ENCODE results near the gene DMWD. TPM values are rescaled to one million over a fixed set of nuclear protein-coding genes. Genes with fewer than 3 reads are reported as not detected.

The DMWD gene
- total and polyA plus RNA-seq, 2 of the 13 experiments (the other 11 are each of a cell fraction or from before 2014, with no cell fraction given), result 10.3 to 14.9 TPM

DNA sequence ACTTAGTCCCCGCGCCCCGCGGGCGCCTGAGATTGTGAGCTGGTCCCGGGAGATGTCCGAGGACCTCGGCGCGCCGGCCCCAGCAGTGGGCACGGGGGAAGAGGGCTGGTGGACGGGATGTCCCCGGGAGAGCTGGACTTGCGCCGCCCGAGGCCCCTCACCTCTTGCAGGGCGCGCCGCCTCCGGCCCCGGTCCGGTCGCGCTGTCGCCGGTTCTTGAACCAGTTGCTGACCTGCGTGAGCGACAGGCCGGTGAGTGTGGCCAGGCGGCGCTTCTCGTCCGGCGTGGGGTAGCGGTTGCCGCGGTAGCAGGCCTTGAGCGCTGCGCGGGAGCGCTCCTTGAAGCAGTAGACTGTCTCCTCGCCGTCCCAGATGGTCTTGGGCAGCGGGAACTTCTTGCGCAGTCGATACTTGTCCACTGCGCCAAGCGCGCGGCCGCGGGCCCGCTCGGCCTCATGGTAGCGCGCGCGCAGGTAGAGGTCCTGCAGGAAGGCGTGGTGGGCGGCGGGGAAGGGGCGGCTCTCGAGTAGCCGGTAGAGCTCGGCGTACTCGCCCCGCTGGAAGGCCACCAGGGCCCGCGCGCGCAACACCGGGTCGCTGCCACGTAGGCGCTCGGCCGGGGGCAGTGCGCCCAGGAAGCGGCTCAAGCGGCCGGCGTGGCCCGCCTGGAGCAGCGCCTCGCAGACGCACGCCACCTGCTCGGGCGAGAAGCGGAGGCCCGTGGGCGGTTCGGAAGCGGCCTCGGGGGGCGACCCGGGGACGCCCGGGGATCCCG lies 24.6 kb downstream of the DMWD start (continued):
- TF ChIP-seq, protein P1, sequence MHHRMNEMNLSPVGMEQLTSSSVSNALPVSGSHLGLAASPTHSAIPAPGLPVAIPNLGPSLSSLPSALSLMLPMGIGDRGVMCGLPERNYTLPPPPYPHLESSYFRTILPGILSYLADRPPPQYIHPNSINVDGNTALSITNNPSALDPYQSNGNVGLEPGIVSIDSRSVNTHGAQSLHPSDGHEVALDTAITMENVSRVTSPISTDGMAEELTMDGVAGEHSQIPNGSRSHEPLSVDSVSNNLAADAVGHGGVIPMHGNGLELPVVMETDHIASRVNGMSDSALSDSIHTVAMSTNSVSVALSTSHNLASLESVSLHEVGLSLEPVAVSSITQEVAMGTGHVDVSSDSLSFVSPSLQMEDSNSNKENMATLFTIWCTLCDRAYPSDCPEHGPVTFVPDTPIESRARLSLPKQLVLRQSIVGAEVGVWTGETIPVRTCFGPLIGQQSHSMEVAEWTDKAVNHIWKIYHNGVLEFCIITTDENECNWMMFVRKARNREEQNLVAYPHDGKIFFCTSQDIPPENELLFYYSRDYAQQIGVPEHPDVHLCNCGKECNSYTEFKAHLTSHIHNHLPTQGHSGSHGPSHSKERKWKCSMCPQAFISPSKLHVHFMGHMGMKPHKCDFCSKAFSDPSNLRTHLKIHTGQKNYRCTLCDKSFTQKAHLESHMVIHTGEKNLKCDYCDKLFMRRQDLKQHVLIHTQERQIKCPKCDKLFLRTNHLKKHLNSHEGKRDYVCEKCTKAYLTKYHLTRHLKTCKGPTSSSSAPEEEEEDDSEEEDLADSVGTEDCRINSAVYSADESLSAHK (CRISPR knock-in tag; IDR thresholded peaks at IDR 0.05; ENCODE audit: borderline replicate concordance), result no peak
- TF ChIP-seq ZNF180 (CRISPR knock-in tag; IDR thresholded peaks at IDR 0.05; ENCODE audit: borderline replicate concordance, low read depth) (no peak), KMT2B (CRISPR knock-in tag; IDR thresholded peaks at IDR 0.05) (no peak), DNMT1 (CRISPR knock-in tag; IDR thresholded peaks at IDR 0.05) (no peak), HMG20B (CRISPR knock-in tag; conservative IDR thresholded peaks at IDR 0.05) (no peak), ZSCAN9 (CRISPR knock-in tag; IDR thresholded peaks at IDR 0.05; ENCODE audit: borderline replicate concordance) (no peak), SP140L (CRISPR knock-in tag; IDR thresholded peaks at IDR 0.05; ENCODE audit: borderline replicate concordance) (no peak), MEIS1 (CRISPR knock-in tag; IDR thresholded peaks at IDR 0.05; ENCODE audit: borderline replicate concordance) (no peak), GTF2F1 (IDR thresholded peaks at IDR 0.05; ENCODE audit: low read length) (no peak), RCOR2 (CRISPR knock-in tag; IDR thresholded peaks at IDR 0.05) (no peak), BCL6 (CRISPR knock-in tag; IDR thresholded peaks at IDR 0.05) (no peak), ZNF543 (CRISPR knock-in tag; IDR thresholded peaks at IDR 0.05) (no peak), CENPX (CRISPR knock-in tag; IDR thresholded peaks at IDR 0.05) (no peak), SYNCRIP (IDR thresholded peaks at IDR 0.05; ENCODE audit: insufficient read depth, low read depth, low read length) (no peak), WIZ (CRISPR knock-in tag; IDR thresholded peaks at IDR 0.05) (no peak), ZBTB38 (CRISPR knock-in tag; IDR thresholded peaks at IDR 0.05) (no peak; the same call in 1 of the 2 replicates), GFI1 (CRISPR knock-in tag; IDR thresholded peaks at IDR 0.05; ENCODE audit: borderline replicate concordance) (peak; percentile 34; the same call in 1 of the 2 replicates)
- TF ChIP-seq, protein P2, sequence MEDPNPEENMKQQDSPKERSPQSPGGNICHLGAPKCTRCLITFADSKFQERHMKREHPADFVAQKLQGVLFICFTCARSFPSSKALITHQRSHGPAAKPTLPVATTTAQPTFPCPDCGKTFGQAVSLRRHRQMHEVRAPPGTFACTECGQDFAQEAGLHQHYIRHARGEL (CRISPR knock-in tag; IDR thresholded peaks at IDR 0.05), result no peak
- TF ChIP-seq, protein P3, sequence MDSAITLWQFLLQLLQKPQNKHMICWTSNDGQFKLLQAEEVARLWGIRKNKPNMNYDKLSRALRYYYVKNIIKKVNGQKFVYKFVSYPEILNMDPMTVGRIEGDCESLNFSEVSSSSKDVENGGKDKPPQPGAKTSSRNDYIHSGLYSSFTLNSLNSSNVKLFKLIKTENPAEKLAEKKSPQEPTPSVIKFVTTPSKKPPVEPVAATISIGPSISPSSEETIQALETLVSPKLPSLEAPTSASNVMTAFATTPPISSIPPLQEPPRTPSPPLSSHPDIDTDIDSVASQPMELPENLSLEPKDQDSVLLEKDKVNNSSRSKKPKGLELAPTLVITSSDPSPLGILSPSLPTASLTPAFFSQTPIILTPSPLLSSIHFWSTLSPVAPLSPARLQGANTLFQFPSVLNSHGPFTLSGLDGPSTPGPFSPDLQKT (CRISPR knock-in tag; IDR thresholded peaks at IDR 0.05; ENCODE audit: borderline replicate concordance), result no peak
- TF ChIP-seq, protein P4, sequence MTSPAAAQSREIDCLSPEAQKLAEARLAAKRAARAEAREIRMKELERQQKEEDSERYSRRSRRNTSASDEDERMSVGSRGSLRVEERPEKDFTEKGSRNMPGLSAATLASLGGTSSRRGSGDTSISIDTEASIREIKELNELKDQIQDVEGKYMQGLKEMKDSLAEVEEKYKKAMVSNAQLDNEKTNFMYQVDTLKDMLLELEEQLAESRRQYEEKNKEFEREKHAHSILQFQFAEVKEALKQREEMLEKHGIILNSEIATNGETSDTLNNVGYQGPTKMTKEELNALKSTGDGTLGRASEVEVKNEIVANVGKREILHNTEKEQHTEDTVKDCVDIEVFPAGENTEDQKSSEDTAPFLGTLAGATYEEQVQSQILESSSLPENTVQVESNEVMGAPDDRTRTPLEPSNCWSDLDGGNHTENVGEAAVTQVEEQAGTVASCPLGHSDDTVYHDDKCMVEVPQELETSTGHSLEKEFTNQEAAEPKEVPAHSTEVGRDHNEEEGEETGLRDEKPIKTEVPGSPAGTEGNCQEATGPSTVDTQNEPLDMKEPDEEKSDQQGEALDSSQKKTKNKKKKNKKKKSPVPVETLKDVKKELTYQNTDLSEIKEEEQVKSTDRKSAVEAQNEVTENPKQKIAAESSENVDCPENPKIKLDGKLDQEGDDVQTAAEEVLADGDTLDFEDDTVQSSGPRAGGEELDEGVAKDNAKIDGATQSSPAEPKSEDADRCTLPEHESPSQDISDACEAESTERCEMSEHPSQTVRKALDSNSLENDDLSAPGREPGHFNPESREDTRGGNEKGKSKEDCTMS (CRISPR knock-in tag; conservative IDR thresholded peaks at IDR 0.05), result no peak
- TF ChIP-seq, protein P5, sequence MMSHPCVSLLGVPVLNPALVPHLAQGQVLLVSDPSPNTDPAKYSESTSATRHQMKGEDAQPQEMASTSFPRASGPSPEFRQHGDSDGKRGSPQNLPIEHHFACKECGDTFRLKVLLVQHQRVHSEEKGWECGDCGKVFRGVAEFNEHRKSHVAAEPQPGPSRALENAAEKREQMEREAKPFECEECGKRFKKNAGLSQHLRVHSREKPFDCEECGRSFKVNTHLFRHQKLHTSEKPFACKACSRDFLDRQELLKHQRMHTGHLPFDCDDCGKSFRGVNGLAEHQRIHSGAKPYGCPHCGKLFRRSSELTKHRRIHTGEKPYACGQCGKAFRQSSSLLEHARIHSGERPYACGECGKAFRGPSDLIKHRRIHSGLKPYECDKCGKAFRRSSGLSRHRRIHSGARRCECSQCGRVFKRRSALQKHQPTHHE (CRISPR knock-in tag; IDR thresholded peaks at IDR 0.05; ENCODE audit: borderline replicate concordance), result no peak
- TF ChIP-seq, protein P6, sequence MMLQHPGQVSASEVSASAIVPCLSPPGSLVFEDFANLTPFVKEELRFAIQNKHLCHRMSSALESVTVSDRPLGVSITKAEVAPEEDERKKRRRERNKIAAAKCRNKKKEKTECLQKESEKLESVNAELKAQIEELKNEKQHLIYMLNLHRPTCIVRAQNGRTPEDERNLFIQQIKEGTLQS (CRISPR knock-in tag; IDR thresholded peaks at IDR 0.05), result no peak
